ENCODE measurements around the gene BUB1B. TPM values are rescaled to one million over a fixed set of nuclear protein-coding genes. Genes with fewer than 3 reads are reported as not detected.

Gene BUB1B
- total RNA-seq, 2 experiments from 2014 or later: 1.4 to 2.4 TPM

DNA sequence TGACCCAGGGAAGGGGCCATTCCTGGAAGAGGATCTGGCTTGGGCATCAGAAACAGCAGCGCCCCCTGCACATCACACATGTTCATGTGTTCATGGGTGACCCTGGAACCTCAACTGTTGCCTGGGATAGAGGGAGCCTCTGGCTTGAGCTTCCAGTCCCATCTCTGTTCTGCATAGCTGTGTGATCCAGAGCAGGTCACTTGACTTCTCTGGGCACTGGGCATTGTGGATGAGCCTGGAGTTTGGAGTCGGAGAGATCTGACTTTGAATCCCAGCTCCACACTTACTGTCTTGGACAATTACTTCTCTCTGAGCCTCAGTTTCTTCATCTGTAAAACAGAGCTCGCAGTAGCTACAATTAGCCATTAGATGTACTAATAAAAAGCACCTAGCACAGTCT, 93.6 kb downstream of the BUB1B start:
- Mint-ChIP-seq H3K36me3 (ENCODE audit: low read depth) (no peaks in the 10 kb centered on the region), H3K27me3 (peaks cover 37% of the 10 kb centered on the region), H3K4me3 (no peak overlapping the region), H3K9me3 (no peaks in the 10 kb centered on the region), H3K27ac (no peak overlapping the region), H3K4me1 (ENCODE audit: low read depth) (peaks cover 9% of the 10 kb centered on the region)
- H3K9me3 ChIP-seq (ENCODE audit: control insufficient read depth in 1 of 2, insufficient read depth in 1 of 2, low read length in 2 of 2): no peaks in the 10 kb centered on the region
- H3K4me3 ChIP-seq (ENCODE audit: low read length): no peak overlapping the region
- DNase-seq: no peak
- H3K36me3 ChIP-seq (ENCODE audit: insufficient read depth, low read length): no peaks in the 10 kb centered on the region
- CTCF ChIA-PET: no interaction called here
- H3K4me1 ChIP-seq (ENCODE audit: insufficient read depth, low read length): peaks cover 26% of the 10 kb centered on the region
- POLR2A ChIA-PET: interaction anchor here (0.7 kb wide), 1 partner anchor 53 kb away, joined by 3 read pairs; the partner anchor contains the start of gene PLCB2
- intact Hi-C loops (cut with DNase I, micrococcal nuclease): no loop called here
- TF ChIP-seq CTCF (IDR thresholded peaks at IDR 0.05): no peak
- H3K27ac ChIP-seq (ENCODE audit: low read depth in 1 of 2, low read length in 2 of 2): no peak overlapping the region
- ATAC-seq (ENCODE audit: poor library complexity): no peak
- H3K27me3 ChIP-seq (ENCODE audit: control insufficient read depth in 1 of 2, insufficient read depth in 2 of 2, low read length in 2 of 2): peaks cover 20 to 30% of the 10 kb centered on the region in 2 experiments

DNA sequence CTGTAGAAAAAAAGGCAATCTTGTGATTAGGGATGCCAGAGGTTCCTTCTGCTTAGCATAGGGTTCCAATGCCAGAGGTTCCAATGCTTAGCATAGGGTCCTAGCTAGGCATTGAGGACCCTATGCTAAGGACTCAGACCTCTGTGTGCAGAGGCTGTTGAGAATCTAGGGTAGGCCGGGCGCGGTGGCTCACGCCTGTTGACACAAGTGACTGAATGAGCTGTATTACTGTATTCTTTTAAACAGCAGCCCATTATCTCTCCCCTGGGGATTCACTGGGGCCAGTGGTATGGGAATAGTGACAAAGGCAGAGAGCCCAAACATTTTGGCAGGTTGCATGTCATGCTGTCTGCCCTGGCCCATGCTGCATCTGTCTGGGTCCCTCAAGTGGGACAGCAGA, 94.2 kb downstream of the BUB1B start:
- peaks cover 41% of the 10 kb centered on the region for H3K27me3 Mint-ChIP-seq
- Histone ChIP-seq H3K9me3 (ENCODE audit: control insufficient read depth in 1 of 2, insufficient read depth in 1 of 2, low read length in 2 of 2) (no peaks in the 10 kb centered on the region), H3K36me3 (ENCODE audit: insufficient read depth, low read length) (no peaks in the 10 kb centered on the region), H3K27me3 (ENCODE audit: control insufficient read depth in 1 of 2, insufficient read depth in 2 of 2, low read length in 2 of 2) (peaks cover 20 to 30% of the 10 kb centered on the region in 2 experiments), H3K4me1 (ENCODE audit: insufficient read depth, low read length) (peaks cover 26% of the 10 kb centered on the region), H3K27ac (ENCODE audit: low read depth in 1 of 2, low read length in 2 of 2) (no peak overlapping the region), H3K4me3 (ENCODE audit: low read length) (no peak overlapping the region)
- no peaks in the 10 kb centered on the region for H3K9me3 Mint-ChIP-seq
- ATAC-seq (ENCODE audit: poor library complexity) (no peak), DNase-seq (no peak)
- peaks cover 9% of the 10 kb centered on the region for H3K4me1 Mint-ChIP-seq (ENCODE audit: low read depth)
- no peaks in the 10 kb centered on the region for H3K36me3 Mint-ChIP-seq (ENCODE audit: low read depth)
- no peak for TF ChIP-seq CTCF (IDR thresholded peaks at IDR 0.05)
- intact Hi-C loops (cut with DNase I, micrococcal nuclease): no loop called here
- no peak overlapping the region for H3K27ac Mint-ChIP-seq
- ChIA-PET POLR2A (no interaction called here), CTCF (no interaction called here)
- no peak overlapping the region for H3K4me3 Mint-ChIP-seq

- peaks cover 29% of the 10 kb centered on the region for H3K27me3 Mint-ChIP-seq
- Histone ChIP-seq H3K27ac (ENCODE audit: low read depth in 1 of 2, low read length in 2 of 2) (no peak overlapping the region), H3K36me3 (ENCODE audit: insufficient read depth, low read length) (no peaks in the 10 kb centered on the region), H3K4me3 (ENCODE audit: low read length) (no peak overlapping the region), H3K27me3 (ENCODE audit: control insufficient read depth in 1 of 2, insufficient read depth in 2 of 2, low read length in 2 of 2) (peaks cover 19 to 24% of the 10 kb centered on the region in 2 experiments), H3K4me1 (ENCODE audit: insufficient read depth, low read length) (peaks cover 26% of the 10 kb centered on the region), H3K9me3 (ENCODE audit: control insufficient read depth in 1 of 2, insufficient read depth in 1 of 2, low read length in 2 of 2) (no peaks in the 10 kb centered on the region)
- no peak for TF ChIP-seq CTCF (IDR thresholded peaks at IDR 0.05)
- ChIA-PET CTCF (no interaction called here), POLR2A (no interaction called here)
- no peak overlapping the region for H3K4me3 Mint-ChIP-seq
- no peaks in the 10 kb centered on the region for H3K9me3 Mint-ChIP-seq
- H3K27ac Mint-ChIP-seq: no peak overlapping the region
- peaks cover 5% of the 10 kb centered on the region for H3K4me1 Mint-ChIP-seq (ENCODE audit: low read depth)
- DNase-seq (peak in 3 of 14 experiments; percentile 41 to 64 (median 54)), ATAC-seq (ENCODE audit: poor library complexity) (no peak)
- H3K36me3 Mint-ChIP-seq (ENCODE audit: low read depth): no peaks in the 10 kb centered on the region
- intact Hi-C loops (cut with DNase I, micrococcal nuclease): no loop called here
Observed at GRCh38 chr15:40256638-40257235, 95.9 kb downstream of the BUB1B start.

Data from CD4-positive, alpha-beta T cell (primary cell).